ENCODE results near the gene PRDM16. TPM values are rescaled to one million over a fixed set of nuclear protein-coding genes. Genes with fewer than 3 reads are reported as not detected.
A peak's percentile ranks its signal among the peaks of the same experiment; 100 is the strongest.

PRDM16 gene
- total RNA-seq, 1 experiment from 2014 or later = 1.6 TPM

- TF ChIP-seq CBFB (CRISPR knock-in tag; IDR thresholded peaks at IDR 0.05; ENCODE audit: low read depth) (no peak), TEAD1 (CRISPR knock-in tag; IDR thresholded peaks at IDR 0.05) (no peak), NFE2L1 (CRISPR knock-in tag; IDR thresholded peaks at IDR 0.05) (no peak), ZNF532 (CRISPR knock-in tag; IDR thresholded peaks at IDR 0.05; ENCODE audit: borderline replicate concordance) (no peak)
These were observed 239.1 kb downstream of the PRDM16 start (continued) for GRCh38 chr1:3308053-3308452.

- DNase-seq (ENCODE audit: low spot score) = no peak
- Mint-ChIP-seq H3K27me3 (ENCODE audit: low read depth) (peaks cover 29% of the 10 kb centered on the region), H3K4me3 (no peak overlapping the region), H3K9me3 (no peaks in the 10 kb centered on the region), H3K36me3 (no peaks in the 10 kb centered on the region), H3K4me1 (peaks cover 26% of the 10 kb centered on the region), H3K27ac (peak overlapping the region; percentile 70; the same call in 1 of the 2 replicates)
- no peak for ATAC-seq
- CTCF ChIA-PET = interaction anchor here (0.9 to 1.6 kb wide), 2 partner anchors 10 to 142 kb away, joined by 3 to 4 read pairs; no protein-coding TSS in a partner anchor
- POLR2A ChIA-PET = no interaction called here
- no peak for TF ChIP-seq PRRX2 (CRISPR knock-in tag; IDR thresholded peaks at IDR 0.05)
- TF ChIP-seq ARID4B (CRISPR knock-in tag; IDR thresholded peaks at IDR 0.05; ENCODE audit: borderline replicate concordance) = no peak
- TF ChIP-seq MXD4 (CRISPR knock-in tag; IDR thresholded peaks at IDR 0.05; ENCODE audit: borderline replicate concordance) = no peak
- TF ChIP-seq GRHL2 (CRISPR knock-in tag; IDR thresholded peaks at IDR 0.05; ENCODE audit: insufficient replicate concordance, severe bottlenecking) = no peak
- TF ChIP-seq E2F4 (CRISPR knock-in tag; IDR thresholded peaks at IDR 0.05; ENCODE audit: borderline replicate concordance, low read depth) = no peak
- TF ChIP-seq NFYB (CRISPR knock-in tag; conservative IDR thresholded peaks at IDR 0.05; ENCODE audit: low read depth) = no peak
- no peak for TF ChIP-seq TEAD4 (CRISPR knock-in tag; IDR thresholded peaks at IDR 0.05)
- no peak for TF ChIP-seq USF1 (CRISPR knock-in tag; IDR thresholded peaks at IDR 0.05)
- TF ChIP-seq ZNF232 (CRISPR knock-in tag; IDR thresholded peaks at IDR 0.05) = no peak
- TF ChIP-seq AFF4 (CRISPR knock-in tag; IDR thresholded peaks at IDR 0.05; ENCODE audit: borderline replicate concordance) = no peak
- no peak for TF ChIP-seq GTF2I (CRISPR knock-in tag; conservative IDR thresholded peaks at IDR 0.05)
These were observed 241.9 kb downstream of the PRDM16 start for GRCh38 chr1:3310718-3311400.
